IPS DF 19.7 (cell line): Measurements from ENCODE around the gene DSCAML1.
"Not testable (repeated sequence)": the region's sequence is repeated elsewhere in the genome, so short reads cannot be mapped to it uniquely, and the experiment has no call there.

Experiments used
- DNase-seq: peaks from one replicate; pipeline ENCODE4 v3.0.0-alpha.2; 2013; ENCODE audit warnings: low read depth, low spot score

DSCAML1 gene

GRCh38 chr11:117819096-117820040 lies 22.4 kb upstream of the DSCAML1 start:
- DNase-seq = peak; percentile 56

- no peak for DNase-seq
These were observed 21.2 kb upstream of the DSCAML1 start for GRCh38 chr11:117818041-117818873.

GRCh38 chr11:117817368-117818040 lies 20.5 kb upstream of the DSCAML1 start:
- no peak for DNase-seq

GRCh38 chr11:117816846-117817367 lies 19.9 kb upstream of the DSCAML1 start:
- no peak for DNase-seq

- no peak for DNase-seq
These were observed 19.2 kb upstream of the DSCAML1 start for GRCh38 chr11:117816151-117816741.

GRCh38 chr11:117815262-117815803 lies 18.3 kb upstream of the DSCAML1 start:
- DNase-seq = no peak

GRCh38 chr11:117814766-117815261 lies 17.8 kb upstream of the DSCAML1 start:
- DNase-seq = no peak

GRCh38 chr11:117814204-117814765 lies 17.3 kb upstream of the DSCAML1 start:
- no peak for DNase-seq

GRCh38 chr11:117810056-117810451 lies 13.0 kb upstream of the DSCAML1 start:
- not testable (repeated sequence) for DNase-seq

GRCh38 chr11:117809236-117810055 lies 12.4 kb upstream of the DSCAML1 start:
- no peak for DNase-seq

- DNase-seq = no peak
These were observed 11.8 kb upstream of the DSCAML1 start for GRCh38 chr11:117808784-117809183.

GRCh38 chr11:117807482-117808327 lies 10.7 kb upstream of the DSCAML1 start:
- no peak for DNase-seq

- DNase-seq = no peak
These were observed 9.8 kb upstream of the DSCAML1 start for GRCh38 chr11:117806846-117807245.

GRCh38 chr11:117805045-117805444 lies 8.0 kb upstream of the DSCAML1 start:
- DNase-seq = no peak

- DNase-seq = no peak
These were observed 6.9 kb upstream of the DSCAML1 start for GRCh38 chr11:117803896-117804295.

GRCh38 chr11:117799634-117800033 lies 2.6 kb upstream of the DSCAML1 start:
- no peak for DNase-seq

- DNase-seq = no peak
These were observed 552 bp downstream of the DSCAML1 start for GRCh38 chr11:117796456-117796871.

- no peak for DNase-seq
These were observed 1.2 kb downstream of the DSCAML1 start for GRCh38 chr11:117795638-117796455.
